Measurements from ENCODE around the gene FGGY.
"Not testable (repeated sequence)": the region's sequence is repeated elsewhere in the genome, so short reads cannot be mapped to it uniquely, and the experiment has no call there.

DNA sequence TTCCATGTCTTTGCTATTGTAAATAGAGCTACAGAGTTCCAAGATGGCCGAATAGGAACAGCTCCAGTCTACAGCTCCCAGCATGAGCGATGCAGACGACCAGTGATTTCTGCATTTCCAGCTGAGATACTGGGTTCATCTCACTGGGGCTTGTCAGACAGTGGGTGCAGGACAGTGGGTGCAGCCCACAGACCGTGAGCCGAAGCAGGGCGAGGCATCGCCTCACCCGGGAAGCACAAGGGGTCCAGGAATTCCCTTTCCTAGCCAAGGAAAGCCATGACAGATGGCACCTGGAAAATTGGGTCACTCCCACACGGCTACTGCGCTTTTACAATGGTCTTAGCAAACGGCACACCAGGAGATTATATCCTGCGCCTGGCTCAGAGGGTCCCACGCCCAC lies 313.6 kb downstream of the FGGY start:
- TF ChIP-seq, protein P1, sequence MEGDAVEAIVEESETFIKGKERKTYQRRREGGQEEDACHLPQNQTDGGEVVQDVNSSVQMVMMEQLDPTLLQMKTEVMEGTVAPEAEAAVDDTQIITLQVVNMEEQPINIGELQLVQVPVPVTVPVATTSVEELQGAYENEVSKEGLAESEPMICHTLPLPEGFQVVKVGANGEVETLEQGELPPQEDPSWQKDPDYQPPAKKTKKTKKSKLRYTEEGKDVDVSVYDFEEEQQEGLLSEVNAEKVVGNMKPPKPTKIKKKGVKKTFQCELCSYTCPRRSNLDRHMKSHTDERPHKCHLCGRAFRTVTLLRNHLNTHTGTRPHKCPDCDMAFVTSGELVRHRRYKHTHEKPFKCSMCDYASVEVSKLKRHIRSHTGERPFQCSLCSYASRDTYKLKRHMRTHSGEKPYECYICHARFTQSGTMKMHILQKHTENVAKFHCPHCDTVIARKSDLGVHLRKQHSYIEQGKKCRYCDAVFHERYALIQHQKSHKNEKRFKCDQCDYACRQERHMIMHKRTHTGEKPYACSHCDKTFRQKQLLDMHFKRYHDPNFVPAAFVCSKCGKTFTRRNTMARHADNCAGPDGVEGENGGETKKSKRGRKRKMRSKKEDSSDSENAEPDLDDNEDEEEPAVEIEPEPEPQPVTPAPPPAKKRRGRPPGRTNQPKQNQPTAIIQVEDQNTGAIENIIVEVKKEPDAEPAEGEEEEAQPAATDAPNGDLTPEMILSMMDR (IDR thresholded peaks at IDR 0.05; ENCODE audit: low read depth, low read length, missing input control): not testable (repeated sequence)
- TF ChIP-seq, protein P2, sequence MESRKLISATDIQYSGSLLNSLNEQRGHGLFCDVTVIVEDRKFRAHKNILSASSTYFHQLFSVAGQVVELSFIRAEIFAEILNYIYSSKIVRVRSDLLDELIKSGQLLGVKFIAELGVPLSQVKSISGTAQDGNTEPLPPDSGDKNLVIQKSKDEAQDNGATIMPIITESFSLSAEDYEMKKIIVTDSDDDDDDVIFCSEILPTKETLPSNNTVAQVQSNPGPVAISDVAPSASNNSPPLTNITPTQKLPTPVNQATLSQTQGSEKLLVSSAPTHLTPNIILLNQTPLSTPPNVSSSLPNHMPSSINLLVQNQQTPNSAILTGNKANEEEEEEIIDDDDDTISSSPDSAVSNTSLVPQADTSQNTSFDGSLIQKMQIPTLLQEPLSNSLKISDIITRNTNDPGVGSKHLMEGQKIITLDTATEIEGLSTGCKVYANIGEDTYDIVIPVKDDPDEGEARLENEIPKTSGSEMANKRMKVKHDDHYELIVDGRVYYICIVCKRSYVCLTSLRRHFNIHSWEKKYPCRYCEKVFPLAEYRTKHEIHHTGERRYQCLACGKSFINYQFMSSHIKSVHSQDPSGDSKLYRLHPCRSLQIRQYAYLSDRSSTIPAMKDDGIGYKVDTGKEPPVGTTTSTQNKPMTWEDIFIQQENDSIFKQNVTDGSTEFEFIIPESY (IDR thresholded peaks at IDR 0.05): not testable (repeated sequence)
- TF ChIP-seq, protein P3, sequence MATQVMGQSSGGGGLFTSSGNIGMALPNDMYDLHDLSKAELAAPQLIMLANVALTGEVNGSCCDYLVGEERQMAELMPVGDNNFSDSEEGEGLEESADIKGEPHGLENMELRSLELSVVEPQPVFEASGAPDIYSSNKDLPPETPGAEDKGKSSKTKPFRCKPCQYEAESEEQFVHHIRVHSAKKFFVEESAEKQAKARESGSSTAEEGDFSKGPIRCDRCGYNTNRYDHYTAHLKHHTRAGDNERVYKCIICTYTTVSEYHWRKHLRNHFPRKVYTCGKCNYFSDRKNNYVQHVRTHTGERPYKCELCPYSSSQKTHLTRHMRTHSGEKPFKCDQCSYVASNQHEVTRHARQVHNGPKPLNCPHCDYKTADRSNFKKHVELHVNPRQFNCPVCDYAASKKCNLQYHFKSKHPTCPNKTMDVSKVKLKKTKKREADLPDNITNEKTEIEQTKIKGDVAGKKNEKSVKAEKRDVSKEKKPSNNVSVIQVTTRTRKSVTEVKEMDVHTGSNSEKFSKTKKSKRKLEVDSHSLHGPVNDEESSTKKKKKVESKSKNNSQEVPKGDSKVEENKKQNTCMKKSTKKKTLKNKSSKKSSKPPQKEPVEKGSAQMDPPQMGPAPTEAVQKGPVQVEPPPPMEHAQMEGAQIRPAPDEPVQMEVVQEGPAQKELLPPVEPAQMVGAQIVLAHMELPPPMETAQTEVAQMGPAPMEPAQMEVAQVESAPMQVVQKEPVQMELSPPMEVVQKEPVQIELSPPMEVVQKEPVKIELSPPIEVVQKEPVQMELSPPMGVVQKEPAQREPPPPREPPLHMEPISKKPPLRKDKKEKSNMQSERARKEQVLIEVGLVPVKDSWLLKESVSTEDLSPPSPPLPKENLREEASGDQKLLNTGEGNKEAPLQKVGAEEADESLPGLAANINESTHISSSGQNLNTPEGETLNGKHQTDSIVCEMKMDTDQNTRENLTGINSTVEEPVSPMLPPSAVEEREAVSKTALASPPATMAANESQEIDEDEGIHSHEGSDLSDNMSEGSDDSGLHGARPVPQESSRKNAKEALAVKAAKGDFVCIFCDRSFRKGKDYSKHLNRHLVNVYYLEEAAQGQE (IDR thresholded peaks at IDR 0.05): not testable (repeated sequence)
- not testable (repeated sequence) for TF ChIP-seq YY1 (IDR thresholded peaks at IDR 0.05); RAD21 (IDR thresholded peaks at IDR 0.05); GABPA (IDR thresholded peaks at IDR 0.05 in 1 of 2, conservative IDR thresholded peaks at IDR 0.05 in 1 of 2); SP1 (IDR thresholded peaks at IDR 0.05); RXRA (IDR thresholded peaks at IDR 0.05); EGR1 (IDR thresholded peaks at IDR 0.05; ENCODE audit: low read depth in 2 of 2)
- TF ChIP-seq, protein P4, sequence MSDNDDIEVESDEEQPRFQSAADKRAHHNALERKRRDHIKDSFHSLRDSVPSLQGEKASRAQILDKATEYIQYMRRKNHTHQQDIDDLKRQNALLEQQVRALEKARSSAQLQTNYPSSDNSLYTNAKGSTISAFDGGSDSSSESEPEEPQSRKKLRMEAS (IDR thresholded peaks at IDR 0.05): not testable (repeated sequence)

Measured in liver (tissue), 3 donors.